Kidney capillary endothelial cell (primary cell): ENCODE results near the gene OR52J3.

Source experiments
- DNase-seq: peaks from one replicate; pipeline ENCODE4 v3.0.0-alpha.2; 2018; ENCODE audit warnings: low spot score

OR52J3 gene

GRCh38 chr11:5096011-5096410 lies 49.7 kb downstream of the OR52J3 start:
- DNase-seq, result no peak
